Measurements from ENCODE around the gene HIBADH.
"Not testable (repeated sequence)": the region's sequence is repeated elsewhere in the genome, so short reads cannot be mapped to it uniquely, and the experiment has no call there.

DNA sequence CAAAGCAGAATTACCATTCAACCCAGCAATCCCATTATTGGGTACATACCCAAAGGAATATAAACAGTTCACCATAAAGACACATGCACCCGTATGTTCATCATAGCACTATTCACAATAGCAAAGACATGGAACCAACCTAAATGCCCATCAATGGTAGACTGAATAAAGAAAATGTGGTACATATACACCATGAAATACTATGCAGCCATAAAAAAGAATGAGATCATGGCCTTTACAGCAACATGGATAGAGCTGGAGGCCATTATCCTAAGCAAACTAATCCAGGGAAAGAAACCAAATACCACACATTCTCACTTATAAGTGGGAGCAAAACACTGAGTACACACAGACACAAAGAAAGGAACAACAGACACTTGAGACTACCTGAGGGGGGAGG lies 23.6 kb downstream of the HIBADH start:
- TF ChIP-seq, protein P1, sequence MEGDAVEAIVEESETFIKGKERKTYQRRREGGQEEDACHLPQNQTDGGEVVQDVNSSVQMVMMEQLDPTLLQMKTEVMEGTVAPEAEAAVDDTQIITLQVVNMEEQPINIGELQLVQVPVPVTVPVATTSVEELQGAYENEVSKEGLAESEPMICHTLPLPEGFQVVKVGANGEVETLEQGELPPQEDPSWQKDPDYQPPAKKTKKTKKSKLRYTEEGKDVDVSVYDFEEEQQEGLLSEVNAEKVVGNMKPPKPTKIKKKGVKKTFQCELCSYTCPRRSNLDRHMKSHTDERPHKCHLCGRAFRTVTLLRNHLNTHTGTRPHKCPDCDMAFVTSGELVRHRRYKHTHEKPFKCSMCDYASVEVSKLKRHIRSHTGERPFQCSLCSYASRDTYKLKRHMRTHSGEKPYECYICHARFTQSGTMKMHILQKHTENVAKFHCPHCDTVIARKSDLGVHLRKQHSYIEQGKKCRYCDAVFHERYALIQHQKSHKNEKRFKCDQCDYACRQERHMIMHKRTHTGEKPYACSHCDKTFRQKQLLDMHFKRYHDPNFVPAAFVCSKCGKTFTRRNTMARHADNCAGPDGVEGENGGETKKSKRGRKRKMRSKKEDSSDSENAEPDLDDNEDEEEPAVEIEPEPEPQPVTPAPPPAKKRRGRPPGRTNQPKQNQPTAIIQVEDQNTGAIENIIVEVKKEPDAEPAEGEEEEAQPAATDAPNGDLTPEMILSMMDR (IDR thresholded peaks at IDR 0.05): not testable (repeated sequence)
- TF ChIP-seq, protein P2, sequence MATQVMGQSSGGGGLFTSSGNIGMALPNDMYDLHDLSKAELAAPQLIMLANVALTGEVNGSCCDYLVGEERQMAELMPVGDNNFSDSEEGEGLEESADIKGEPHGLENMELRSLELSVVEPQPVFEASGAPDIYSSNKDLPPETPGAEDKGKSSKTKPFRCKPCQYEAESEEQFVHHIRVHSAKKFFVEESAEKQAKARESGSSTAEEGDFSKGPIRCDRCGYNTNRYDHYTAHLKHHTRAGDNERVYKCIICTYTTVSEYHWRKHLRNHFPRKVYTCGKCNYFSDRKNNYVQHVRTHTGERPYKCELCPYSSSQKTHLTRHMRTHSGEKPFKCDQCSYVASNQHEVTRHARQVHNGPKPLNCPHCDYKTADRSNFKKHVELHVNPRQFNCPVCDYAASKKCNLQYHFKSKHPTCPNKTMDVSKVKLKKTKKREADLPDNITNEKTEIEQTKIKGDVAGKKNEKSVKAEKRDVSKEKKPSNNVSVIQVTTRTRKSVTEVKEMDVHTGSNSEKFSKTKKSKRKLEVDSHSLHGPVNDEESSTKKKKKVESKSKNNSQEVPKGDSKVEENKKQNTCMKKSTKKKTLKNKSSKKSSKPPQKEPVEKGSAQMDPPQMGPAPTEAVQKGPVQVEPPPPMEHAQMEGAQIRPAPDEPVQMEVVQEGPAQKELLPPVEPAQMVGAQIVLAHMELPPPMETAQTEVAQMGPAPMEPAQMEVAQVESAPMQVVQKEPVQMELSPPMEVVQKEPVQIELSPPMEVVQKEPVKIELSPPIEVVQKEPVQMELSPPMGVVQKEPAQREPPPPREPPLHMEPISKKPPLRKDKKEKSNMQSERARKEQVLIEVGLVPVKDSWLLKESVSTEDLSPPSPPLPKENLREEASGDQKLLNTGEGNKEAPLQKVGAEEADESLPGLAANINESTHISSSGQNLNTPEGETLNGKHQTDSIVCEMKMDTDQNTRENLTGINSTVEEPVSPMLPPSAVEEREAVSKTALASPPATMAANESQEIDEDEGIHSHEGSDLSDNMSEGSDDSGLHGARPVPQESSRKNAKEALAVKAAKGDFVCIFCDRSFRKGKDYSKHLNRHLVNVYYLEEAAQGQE (IDR thresholded peaks at IDR 0.05; ENCODE audit: insufficient read depth in 1 of 2, low read depth in 2 of 2, low read length in 1 of 2): not testable (repeated sequence)
- not testable (repeated sequence) for TF ChIP-seq POLR2AphosphoS5 (IDR thresholded peaks at IDR 0.05; ENCODE audit: low read depth, low read length); TCF7L2 (IDR thresholded peaks at IDR 0.05; ENCODE audit: low read depth, low read length); SIN3A (IDR thresholded peaks at IDR 0.05; ENCODE audit: borderline replicate concordance, insufficient read depth, low read depth, low read length)

Measured in Panc1 (cell line).